Measurements from ENCODE around the gene AHNAK. TPM values are rescaled to one million over a fixed set of nuclear protein-coding genes. Genes with fewer than 3 reads are reported as not detected.

AHNAK gene
- total RNA-seq, 3 donors from 2014 or later = 473 to 1,283 (median 535) TPM

DNA sequence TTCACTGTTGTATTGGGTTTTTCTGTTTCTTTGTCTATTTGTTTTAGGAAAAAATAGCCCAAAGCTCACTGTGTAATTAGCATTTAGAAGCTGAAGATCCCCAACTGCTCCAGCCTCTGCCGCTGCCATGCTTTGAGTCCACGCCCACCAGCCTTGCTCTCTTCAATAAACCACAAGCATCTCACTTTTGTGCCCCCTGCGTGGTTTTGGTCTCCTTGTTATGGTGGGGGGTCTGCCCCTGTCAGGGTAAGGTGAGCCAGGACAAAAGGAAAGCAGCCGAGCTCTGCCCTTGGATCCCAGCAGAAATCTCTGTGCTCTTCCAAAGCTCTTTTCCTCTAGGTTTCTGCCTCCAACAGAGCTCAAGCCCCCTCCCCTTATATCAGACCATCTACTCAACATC, 123.6 kb downstream of the AHNAK start:
- ATAC-seq (no peak), DNase-seq (no peak)
- H3K9me3 ChIP-seq = no peaks in the 10 kb centered on the region
- intact Hi-C loops (cut with DNase I, micrococcal nuclease) = loop anchor here (5.0 kb wide), 2 partner anchors 119 to 134 kb away; no protein-coding TSS in a partner anchor
- no peak overlapping the region for H3K4me3 ChIP-seq
- TF ChIP-seq, protein P1, sequence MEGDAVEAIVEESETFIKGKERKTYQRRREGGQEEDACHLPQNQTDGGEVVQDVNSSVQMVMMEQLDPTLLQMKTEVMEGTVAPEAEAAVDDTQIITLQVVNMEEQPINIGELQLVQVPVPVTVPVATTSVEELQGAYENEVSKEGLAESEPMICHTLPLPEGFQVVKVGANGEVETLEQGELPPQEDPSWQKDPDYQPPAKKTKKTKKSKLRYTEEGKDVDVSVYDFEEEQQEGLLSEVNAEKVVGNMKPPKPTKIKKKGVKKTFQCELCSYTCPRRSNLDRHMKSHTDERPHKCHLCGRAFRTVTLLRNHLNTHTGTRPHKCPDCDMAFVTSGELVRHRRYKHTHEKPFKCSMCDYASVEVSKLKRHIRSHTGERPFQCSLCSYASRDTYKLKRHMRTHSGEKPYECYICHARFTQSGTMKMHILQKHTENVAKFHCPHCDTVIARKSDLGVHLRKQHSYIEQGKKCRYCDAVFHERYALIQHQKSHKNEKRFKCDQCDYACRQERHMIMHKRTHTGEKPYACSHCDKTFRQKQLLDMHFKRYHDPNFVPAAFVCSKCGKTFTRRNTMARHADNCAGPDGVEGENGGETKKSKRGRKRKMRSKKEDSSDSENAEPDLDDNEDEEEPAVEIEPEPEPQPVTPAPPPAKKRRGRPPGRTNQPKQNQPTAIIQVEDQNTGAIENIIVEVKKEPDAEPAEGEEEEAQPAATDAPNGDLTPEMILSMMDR (IDR thresholded peaks at IDR 0.05) = no peak
- peaks cover 10% of the 10 kb centered on the region for H3K4me1 ChIP-seq (ENCODE audit: low read depth)
- H3K36me3 ChIP-seq (ENCODE audit: low read depth) = no peaks in the 10 kb centered on the region

DNA sequence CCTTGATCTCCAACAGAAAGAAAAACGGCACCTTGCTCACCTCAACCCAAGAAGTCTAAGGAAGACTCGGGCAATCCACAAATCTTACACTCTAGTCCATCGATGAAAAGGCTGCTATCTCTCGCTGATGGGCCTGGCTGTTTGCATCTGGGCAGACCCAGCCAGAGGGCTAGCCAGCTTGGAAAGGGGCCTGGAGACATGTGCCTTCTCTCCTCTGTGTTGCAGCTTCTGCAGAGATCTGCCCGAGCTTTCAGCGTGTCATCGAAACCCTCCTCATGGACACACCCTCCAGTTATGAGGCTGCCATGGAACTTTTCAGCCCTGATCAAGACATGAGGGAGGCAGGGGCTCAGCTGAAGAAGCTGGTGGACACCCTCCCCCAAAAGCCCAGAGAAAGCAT, 124.6 kb downstream of the AHNAK start:
- Histone ChIP-seq H3K4me1 (ENCODE audit: low read depth) (peaks cover 10% of the 10 kb centered on the region), H3K36me3 (ENCODE audit: low read depth) (no peaks in the 10 kb centered on the region), H3K9me3 (no peaks in the 10 kb centered on the region), H3K4me3 (no peak overlapping the region)
- intact Hi-C loops (cut with DNase I, micrococcal nuclease) = loop anchor here (5.0 kb wide), 2 partner anchors 120 to 135 kb away; no protein-coding TSS in a partner anchor
- ATAC-seq (no peak), DNase-seq (no peak)
- TF ChIP-seq, protein P1 (IDR thresholded peaks at IDR 0.05) = no peak

- intact Hi-C loops (cut with DNase I, micrococcal nuclease) = loop anchor here (5.0 kb wide), 2 partner anchors 121 to 136 kb away; no protein-coding TSS in a partner anchor
- Histone ChIP-seq H3K4me1 (ENCODE audit: low read depth) (peaks cover 3% of the 10 kb centered on the region), H3K36me3 (ENCODE audit: low read depth) (no peaks in the 10 kb centered on the region), H3K4me3 (no peak overlapping the region), H3K9me3 (no peaks in the 10 kb centered on the region)
- TF ChIP-seq, protein P1 (IDR thresholded peaks at IDR 0.05) = no peak
- DNase-seq = no peak
- no peak for ATAC-seq
Observed at GRCh38 chr11:62420882-62421281, 125.7 kb downstream of the AHNAK start.

- H3K4me1 ChIP-seq (ENCODE audit: low read depth) = peaks cover 3% of the 10 kb centered on the region
- TF ChIP-seq, protein P1 (IDR thresholded peaks at IDR 0.05) = no peak
- H3K9me3 ChIP-seq = no peaks in the 10 kb centered on the region
- DNase-seq (no peak), ATAC-seq (no peak)
- H3K4me3 ChIP-seq = no peak overlapping the region
- intact Hi-C loops (cut with DNase I, micrococcal nuclease) = loop anchor here (5.0 kb wide), 2 partner anchors 122 to 137 kb away; no protein-coding TSS in a partner anchor
- H3K36me3 ChIP-seq (ENCODE audit: low read depth) = no peaks in the 10 kb centered on the region
Observed at GRCh38 chr11:62419943-62420342, 126.7 kb downstream of the AHNAK start.

- TF ChIP-seq, protein P1 (IDR thresholded peaks at IDR 0.05) = no peak
- intact Hi-C loops (cut with DNase I, micrococcal nuclease) = no loop called here
- DNase-seq = no peak
Observed at GRCh38 chr11:62419314-62419929, 127.2 kb downstream of the AHNAK start.

More at GRCh38 chr11:62419314-62419929, 127.2 kb downstream of the AHNAK start:
- Histone ChIP-seq H3K36me3 (ENCODE audit: low read depth) (no peaks in the 10 kb centered on the region), H3K4me3 (no peak overlapping the region), H3K4me1 (ENCODE audit: low read depth) (no peaks in the 10 kb centered on the region), H3K9me3 (no peaks in the 10 kb centered on the region)
- ATAC-seq = peak; percentile 23

All from mucosa of descending colon (tissue), 3 donors.